RWPE1 (cell line): ENCODE data around the gene CA9.

Experiments
- CTCF ChIA-PET: fragments of 350-600 bp; sonication (Branson Sonifier 250); formaldehyde crosslinking; extraction: SDS; loops from one replicate; lab custom pipeline; 2021; lab: Yijun Ruan, JAX
- POLR2A ChIA-PET: fragments of 400-600 bp; formaldehyde crosslinking; extraction: SDS; loops from one replicate; lab custom pipeline; 2020; ENCODE audit warnings: antibody characterized with exemption; ENCODE audit not compliant: low non-redundant PET; lab: Yijun Ruan, JAX
- DNase-seq: peaks from one replicate; pipeline ENCODE4 v3.0.0; 2012; ENCODE audit warnings: low spot score
- H3K27ac ChIP-seq: fragments of 450-650 bp; 2 replicates; pipeline ENCODE4 v1.5.1; 2017
- CTCF ChIP-seq: fragments of 450-650 bp; conservative IDR thresholded peaks from 2 replicates; pipeline ENCODE4 v1.5.1; 2017; ENCODE audit warnings: low read depth, mild to moderate bottlenecking

CA9 gene

GRCh38 chr9:35658137-35658967 is 15.4 kb upstream of the CA9 start, which contains the start of gene CCDC107:
TSS of gene CCDC107 (plus strand) at chr9:35658292. CDS start at chr9:35658380, 88 bp downstream.
- peak within 1 kb of the TSS; percentile 92 for H3K27ac ChIP-seq
- CTCF ChIA-PET: interaction anchor here (0.6 to 2.9 kb wide), 14 partner anchors 9 to 241 kb away, joined by 3 to 21 read pairs (median 4); partner anchors contain the start of genes CREB3, TLN1 and TPM2
- POLR2A ChIA-PET: interaction anchor here (1.2 kb wide), 1 partner anchor 53 kb away, joined by 3 read pairs; the partner anchor contains the start of gene TESK1
- TF ChIP-seq CTCF: peak; percentile 86
- DNase-seq: peak; percentile 98

GRCh38 chr9:35658968-35659220 is 14.8 kb upstream of the CA9 start:
- no peak for DNase-seq
- H3K27ac ChIP-seq: peak overlapping the region; percentile 92
- POLR2A ChIA-PET: no interaction called here

DNA sequence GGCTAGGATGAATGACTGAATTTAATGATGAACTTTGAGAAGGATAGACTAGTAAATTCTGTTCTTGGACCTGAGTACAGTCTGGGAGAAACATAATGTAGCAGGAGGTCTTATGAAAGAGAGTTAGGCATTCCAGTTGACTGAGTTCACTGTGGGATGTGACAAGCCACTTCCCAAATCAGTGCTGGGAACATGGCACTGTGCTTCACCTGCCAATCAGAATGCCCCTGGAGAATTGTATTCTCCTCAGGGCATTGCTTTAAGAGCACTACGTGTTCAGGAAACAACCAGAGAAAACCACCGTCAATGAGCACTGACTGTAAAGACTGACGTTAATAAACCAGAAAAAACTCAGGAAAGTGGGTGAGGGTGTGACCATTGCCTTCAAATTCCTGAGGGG is 14.4 kb upstream of the CA9 start:
- peak overlapping the region; percentile 60 for H3K27ac ChIP-seq
- ChIA-PET POLR2A (no interaction called here), CTCF (interaction anchor here (0.7 to 2.9 kb wide), 5 partner anchors 12 to 78 kb away, joined by 3 to 21 read pairs (median 7); partner anchors contain the start of genes CREB3 and TLN1)
- DNase-seq: no peak
- TF ChIP-seq CTCF: no peak

More at GRCh38 chr9:35658968-35659220, 14.8 kb upstream of the CA9 start:
- TF ChIP-seq CTCF: no peak
- CTCF ChIA-PET: interaction anchor here (0.7 to 2.9 kb wide), 6 partner anchors 12 to 78 kb away, joined by 3 to 21 read pairs (median 8); partner anchors contain the start of genes CREB3 and TLN1

GRCh38 chr9:35660966-35661415 is 12.7 kb upstream of the CA9 start:
- ChIA-PET CTCF (interaction anchor here (0.6 to 1.2 kb wide), 7 partner anchors 15 to 347 kb away, joined by 3 to 10 read pairs (median 4); no protein-coding TSS in a partner anchor), POLR2A (interaction anchor here (0.7 to 1.1 kb wide), 3 partner anchors 28 to 69 kb away, joined by 3 read pairs; partner anchors contain the start of gene TPM2)
- no peak for DNase-seq
- peak; percentile 54 for TF ChIP-seq CTCF
- H3K27ac ChIP-seq: peak overlapping the region; percentile 60

DNA sequence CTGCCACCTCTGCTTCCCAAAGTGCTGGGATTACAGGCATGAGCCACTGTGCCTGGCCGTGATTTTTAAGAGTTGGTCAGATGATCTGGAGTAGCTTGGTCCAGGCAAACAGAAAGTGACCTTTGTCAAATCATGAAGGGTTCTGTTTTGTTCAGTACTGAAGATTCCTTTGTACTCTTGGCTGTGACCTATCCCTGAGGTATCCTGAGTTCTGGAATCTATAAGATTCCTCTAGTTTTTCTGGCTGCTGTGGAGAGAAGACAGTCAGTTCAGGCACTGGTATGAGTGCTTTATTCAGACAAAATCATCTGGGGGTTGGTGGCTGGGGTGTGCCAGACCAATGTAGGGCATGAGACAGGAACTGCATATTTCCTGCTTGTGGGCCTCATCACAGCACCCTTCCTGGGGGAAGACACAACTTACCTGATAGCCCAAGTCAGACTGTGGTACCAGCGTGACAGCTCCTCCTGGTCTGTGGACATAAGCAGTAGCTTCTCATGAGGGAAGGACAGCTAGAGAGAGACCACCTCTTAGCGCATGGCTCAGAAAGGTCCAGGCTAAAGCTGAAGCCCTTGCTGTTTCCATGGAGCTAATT is 11.9 kb upstream of the CA9 start:
- ChIA-PET POLR2A (interaction anchor here (1.0 to 1.1 kb wide), 2 partner anchors 54 to 68 kb away, joined by 3 read pairs; no protein-coding TSS in a partner anchor), CTCF (interaction anchor here (0.6 to 1.1 kb wide), 5 partner anchors 74 to 172 kb away, joined by 3 to 10 read pairs (median 4); no protein-coding TSS in a partner anchor)
- no peak for DNase-seq
- H3K27ac ChIP-seq: peak overlapping the region; percentile 88
- TF ChIP-seq CTCF: no peak

DNA sequence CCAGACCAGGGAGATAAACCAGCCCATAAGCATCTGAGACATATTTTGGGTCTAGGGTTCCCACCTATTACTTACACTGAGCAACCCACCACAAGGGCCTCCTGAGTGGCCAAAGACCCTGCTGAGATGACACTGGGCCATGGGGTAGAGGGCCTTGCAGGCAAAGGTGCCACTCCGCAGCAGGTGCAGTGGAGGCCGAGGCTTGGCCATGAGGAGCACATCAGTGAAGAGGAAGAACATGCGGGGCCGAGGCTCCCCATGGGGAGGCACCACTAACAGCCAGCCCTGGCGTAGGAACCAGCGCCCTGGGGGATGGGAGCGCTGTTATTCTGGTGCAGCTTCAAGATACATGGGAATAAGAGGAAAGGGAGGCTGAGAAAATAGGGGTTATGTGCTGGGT is 11.3 kb upstream of the CA9 start:
- H3K27ac ChIP-seq: peak overlapping the region; percentile 88
- no peak for TF ChIP-seq CTCF
- ChIA-PET POLR2A (interaction anchor here (1.0 kb wide), 1 partner anchor 54 kb away, joined by 3 read pairs; no protein-coding TSS in a partner anchor), CTCF (no interaction called here)
- no peak for DNase-seq
